GM12865 (cell line): ENCODE results near the gene TDRKH.

Experiments
- DNase-seq: peaks from one replicate; pipeline ENCODE4 v3.0.0; 2010; ENCODE audit warnings: low read depth
- H3K4me3 ChIP-seq: 2 replicates; pipeline ENCODE4 v1.5.1; 2011; ENCODE audit warnings: mild to moderate bottlenecking, low read depth, low read length, control low read depth
- TF ChIP-seq, protein P1 (sequence below): IDR thresholded peaks from 2 replicates; pipeline ENCODE4 v1.5.1; 2011; ENCODE audit warnings: low read length, control low read depth, low read depth, inconsistent platforms; ENCODE audit not compliant: insufficient read depth; ENCODE audit errors: missing control alignments

The TDRKH gene

DNA sequence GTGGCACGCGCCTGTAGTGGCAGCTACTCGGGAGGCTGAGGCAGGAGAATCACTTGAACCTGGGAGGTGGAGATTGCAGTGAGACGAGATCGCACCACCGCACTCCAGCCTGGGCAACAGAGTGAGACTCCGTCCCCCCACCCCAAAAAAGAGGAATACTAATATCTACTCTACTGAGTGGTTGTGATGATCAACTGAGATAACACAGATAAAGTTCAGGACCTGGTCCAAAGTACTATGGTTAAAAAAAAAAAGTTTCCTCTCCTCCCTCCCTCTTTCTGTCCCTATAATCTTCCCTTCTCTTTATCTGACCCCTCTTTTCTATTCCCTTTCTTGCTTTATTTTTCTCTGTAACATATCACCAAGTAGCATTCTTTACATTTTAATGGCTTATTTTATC lies 45.3 kb upstream of the TDRKH start:
- TF ChIP-seq, protein P1, sequence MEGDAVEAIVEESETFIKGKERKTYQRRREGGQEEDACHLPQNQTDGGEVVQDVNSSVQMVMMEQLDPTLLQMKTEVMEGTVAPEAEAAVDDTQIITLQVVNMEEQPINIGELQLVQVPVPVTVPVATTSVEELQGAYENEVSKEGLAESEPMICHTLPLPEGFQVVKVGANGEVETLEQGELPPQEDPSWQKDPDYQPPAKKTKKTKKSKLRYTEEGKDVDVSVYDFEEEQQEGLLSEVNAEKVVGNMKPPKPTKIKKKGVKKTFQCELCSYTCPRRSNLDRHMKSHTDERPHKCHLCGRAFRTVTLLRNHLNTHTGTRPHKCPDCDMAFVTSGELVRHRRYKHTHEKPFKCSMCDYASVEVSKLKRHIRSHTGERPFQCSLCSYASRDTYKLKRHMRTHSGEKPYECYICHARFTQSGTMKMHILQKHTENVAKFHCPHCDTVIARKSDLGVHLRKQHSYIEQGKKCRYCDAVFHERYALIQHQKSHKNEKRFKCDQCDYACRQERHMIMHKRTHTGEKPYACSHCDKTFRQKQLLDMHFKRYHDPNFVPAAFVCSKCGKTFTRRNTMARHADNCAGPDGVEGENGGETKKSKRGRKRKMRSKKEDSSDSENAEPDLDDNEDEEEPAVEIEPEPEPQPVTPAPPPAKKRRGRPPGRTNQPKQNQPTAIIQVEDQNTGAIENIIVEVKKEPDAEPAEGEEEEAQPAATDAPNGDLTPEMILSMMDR = no peak
- no peak overlapping the region for H3K4me3 ChIP-seq
- DNase-seq = no peak

DNA sequence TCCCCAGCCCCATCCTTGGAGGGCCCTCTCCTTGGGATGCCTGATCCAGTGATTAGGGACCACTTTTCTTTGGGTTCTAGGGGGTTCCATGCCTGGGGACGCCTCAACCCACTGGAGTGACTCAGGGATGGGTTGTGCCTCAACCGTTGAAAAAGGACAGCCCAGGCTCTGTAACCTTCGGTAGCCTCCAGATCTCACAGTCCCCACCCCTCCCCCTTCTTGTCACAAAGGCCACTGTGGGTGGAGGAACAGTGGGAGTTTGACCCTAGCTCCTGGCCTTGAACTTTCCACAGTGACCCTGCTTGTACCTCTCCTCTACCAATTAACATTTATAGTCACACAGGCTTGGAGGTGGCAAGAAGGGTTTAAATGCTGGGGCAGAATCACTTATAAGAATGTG lies 43.9 kb upstream of the TDRKH start:
- no peak for DNase-seq
- TF ChIP-seq, protein P1 = no peak
- H3K4me3 ChIP-seq = no peak overlapping the region

DNA sequence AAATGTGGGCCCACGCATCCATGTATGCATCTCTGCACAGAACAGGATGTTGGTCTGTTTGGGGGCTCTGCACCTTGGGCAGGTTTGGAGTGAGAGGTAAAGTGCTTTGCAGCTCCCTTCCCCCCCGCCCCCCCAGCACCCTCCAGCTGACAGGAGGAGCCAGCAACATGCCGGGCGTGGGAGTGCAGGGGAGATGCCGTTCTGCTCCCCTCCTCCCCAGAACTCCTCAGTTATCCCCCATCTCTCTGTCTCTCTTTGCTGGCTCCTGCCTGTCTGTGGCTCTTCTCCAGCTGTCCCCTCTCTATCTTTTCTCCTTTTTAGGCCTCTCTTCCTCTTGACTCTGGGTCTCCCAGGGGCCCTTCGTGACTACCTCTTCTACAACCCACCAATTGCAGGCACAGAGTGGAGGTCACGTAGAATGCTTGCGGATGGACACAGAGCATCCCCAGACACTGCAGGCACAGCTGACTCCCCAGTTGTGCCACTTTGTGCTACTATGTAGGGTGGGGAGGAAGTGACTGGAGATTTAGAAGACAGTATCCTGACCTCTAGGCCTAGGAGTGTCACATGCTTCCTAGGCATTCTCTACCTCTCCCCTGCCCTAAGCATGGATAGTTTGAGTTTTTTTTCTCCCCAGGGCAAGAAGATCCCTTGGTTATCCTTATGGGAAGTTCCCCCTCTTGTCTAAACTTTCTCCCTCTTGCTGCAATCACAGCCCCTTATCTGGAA lies 43.0 kb upstream of the TDRKH start:
- no peak for DNase-seq
- no peak overlapping the region for H3K4me3 ChIP-seq
- TF ChIP-seq, protein P1 = no peak

DNA sequence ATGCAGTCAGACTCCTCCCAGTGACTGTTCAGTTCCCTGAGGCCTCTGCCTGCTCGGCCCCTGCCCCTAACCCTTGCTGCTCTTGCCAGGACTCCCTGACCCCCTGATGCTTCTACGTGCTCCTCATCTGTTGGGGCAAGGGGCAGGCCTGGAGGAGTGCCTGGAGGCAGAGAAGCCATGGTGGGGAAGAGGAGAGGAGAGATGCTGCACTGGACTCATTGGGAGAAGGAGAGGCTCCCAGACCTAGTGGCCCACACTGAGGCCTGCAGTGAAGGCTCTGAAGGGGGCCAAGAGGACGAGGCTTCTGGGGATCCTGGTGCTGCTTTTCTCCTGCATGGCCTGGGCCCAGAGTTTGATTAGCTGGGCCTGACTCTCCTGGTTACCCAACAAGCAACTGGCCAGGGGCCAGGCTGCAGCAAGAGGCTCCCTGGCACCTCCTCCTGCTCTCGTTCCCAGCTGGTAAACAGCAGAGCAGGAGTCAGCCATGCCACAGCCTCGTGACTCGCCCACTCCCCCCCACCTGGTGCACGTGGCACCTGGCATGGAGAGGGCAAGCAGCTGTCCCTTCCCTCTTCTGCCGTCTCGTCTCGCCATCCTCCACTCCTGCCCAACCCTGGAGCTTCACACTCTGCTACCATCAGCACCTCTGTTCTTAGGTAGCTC lies 42.1 kb upstream of the TDRKH start:
- no peak for DNase-seq
- H3K4me3 ChIP-seq = no peak overlapping the region
- TF ChIP-seq, protein P1 = no peak

DNA sequence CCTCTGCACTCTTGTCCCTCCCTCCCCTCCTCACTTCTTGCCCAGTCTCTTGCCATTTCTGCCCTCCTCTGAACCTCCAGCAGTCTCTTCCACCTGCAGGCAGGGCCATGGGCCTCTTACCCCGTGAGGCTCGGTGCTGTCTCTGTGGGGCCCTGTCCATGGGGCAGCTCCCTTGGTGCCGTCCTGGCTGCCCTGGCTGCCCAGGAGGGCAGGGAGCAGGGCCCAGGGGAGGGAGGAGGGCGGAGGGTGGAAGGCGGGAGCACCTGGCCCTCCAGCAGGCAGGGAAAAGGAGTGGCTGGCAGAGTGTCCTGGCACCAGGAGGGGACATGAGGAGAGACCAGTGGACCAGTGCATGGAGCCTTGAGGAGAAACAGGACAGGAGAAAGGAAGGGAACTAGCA lies 41.3 kb upstream of the TDRKH start, which contains the start of gene RORC:
Gene RORC, minus strand, starts transcription at position 198 of the 400 bp plus-strand sequence. Its CDS starts 38 bp downstream, at position 160.
- TF ChIP-seq, protein P1 = no peak
- no peak for DNase-seq
- no peak within 1 kb of the TSS for H3K4me3 ChIP-seq

DNA sequence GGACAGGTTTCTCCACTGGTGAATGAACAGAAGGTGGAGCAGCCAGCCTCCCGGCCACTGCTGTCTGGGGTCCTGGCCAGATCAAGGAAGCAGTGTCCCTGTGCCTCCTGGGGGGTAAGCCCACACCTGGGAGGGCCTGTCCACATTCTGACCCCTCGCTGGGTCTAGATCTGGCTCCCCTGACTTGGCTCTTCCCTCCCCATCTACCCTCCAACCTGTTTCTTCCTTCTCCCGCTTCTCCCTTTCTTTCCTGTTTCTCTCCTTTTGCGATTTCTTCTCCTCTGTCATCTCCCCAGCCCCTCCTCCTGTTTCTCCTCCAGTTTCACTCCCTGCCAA lies 40.9 kb upstream of the TDRKH start:
- TF ChIP-seq, protein P1 = no peak
- H3K4me3 ChIP-seq = no peak overlapping the region

DNA sequence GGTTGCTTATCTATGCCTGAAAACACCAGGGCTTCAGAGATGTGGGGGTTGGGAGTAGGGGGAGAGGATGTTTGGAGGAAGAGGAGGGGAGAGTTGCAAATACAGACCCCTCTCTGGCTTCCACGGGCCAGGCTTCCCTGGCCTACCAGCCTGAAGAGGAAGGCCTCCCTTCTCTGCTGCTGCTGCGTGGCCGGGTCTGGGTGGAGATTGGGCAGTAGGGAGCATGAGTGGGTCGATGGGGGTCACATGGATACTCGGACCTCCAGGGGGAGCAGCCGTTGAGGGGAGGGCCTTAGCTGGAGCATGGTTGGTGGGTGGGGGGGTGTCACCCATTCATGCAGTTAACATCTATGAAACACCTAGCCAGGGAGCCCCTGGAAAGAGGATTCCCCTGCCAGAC lies 39.8 kb upstream of the TDRKH start:
- TF ChIP-seq, protein P1 = no peak
- DNase-seq = no peak
- H3K4me3 ChIP-seq = no peak overlapping the region

More for the DNA sequence above, 40.9 kb upstream of the TDRKH start:
- no peak for DNase-seq
